WERI-Rb-1 (cell line): Measurements from ENCODE around the gene HNF1A.

Source experiments
- DNase-seq: peaks from one replicate; pipeline ENCODE4 v3.0.0-alpha.2; 2020
- H3K27ac ChIP-seq: fragments of 250-450 bp; sonication (Bioruptor Pico); 2 replicates; pipeline ENCODE4 v1.5.1; 2020; ENCODE audit warnings: mild to moderate bottlenecking, moderate library complexity
- H3K27me3 ChIP-seq: fragments of 250-450 bp; sonication (Bioruptor Pico); 2 replicates; pipeline ENCODE4 v1.5.1; 2021; ENCODE audit warnings: mild to moderate bottlenecking, low read depth, moderate library complexity; ENCODE audit not compliant: insufficient read depth, severe bottlenecking
- H3K36me3 ChIP-seq: fragments of 250-450 bp; sonication (Bioruptor Pico); 2 replicates; pipeline ENCODE4 v1.5.1; 2020; ENCODE audit warnings: mild to moderate bottlenecking, moderate library complexity
- H3K4me3 ChIP-seq: 2 replicates; pipeline ENCODE4 v1.5.1; 2011; ENCODE audit warnings: low read depth, mild to moderate bottlenecking, control low read depth, low read length
- H3K9me3 ChIP-seq: fragments of 250-450 bp; sonication (Bioruptor Pico); 2 replicates; pipeline ENCODE4 v1.5.1; 2021; ENCODE audit warnings: mild to moderate bottlenecking, moderate library complexity; ENCODE audit not compliant: severe bottlenecking
- TF ChIP-seq, protein P1 (sequence below): IDR thresholded peaks from 2 replicates; pipeline ENCODE4 v1.5.1; 2011; ENCODE audit warnings: low read depth, mild to moderate bottlenecking, control low read depth, inconsistent platforms, low read length

HNF1A gene

DNA sequence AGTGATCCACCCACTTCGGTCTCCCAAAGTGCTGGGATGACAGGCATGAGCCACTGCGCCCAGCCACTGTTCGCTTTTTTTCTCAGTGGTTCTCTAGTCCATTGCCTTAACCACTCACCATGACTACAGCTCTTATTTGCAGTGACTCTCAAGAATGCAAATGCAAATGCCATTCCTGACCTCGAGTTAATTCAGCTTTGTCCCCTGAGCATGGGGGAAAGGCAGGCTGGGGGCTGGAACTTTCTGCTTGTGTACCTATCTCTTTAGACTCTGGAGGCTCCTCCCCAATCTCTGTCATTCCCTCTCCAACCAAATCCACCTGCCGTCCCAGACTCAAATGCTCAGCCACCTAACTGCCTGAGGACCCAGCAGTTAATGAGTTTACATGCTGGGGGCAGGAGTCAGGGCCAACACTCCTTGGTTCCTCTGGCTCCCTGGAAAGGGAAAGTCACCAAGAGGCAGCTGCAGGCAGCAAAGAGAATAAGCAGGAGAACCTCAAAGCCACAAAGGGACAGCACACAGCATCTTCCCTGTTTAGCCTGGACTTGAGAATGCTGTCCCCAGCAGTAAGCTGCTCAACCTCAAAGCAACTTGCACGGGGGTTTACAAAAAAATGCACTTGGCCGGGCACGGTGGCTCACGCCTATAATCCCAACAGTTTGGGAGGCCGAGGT, 5.3 kb upstream of the HNF1A start:
- Histone ChIP-seq H3K9me3 (no peaks in the 10 kb centered on the region), H3K4me3 (no peak overlapping the region), H3K36me3 (no peaks in the 10 kb centered on the region), H3K27ac (no peak overlapping the region), H3K27me3 (no peaks in the 10 kb centered on the region)
- DNase-seq: no peak
- TF ChIP-seq, protein P1, sequence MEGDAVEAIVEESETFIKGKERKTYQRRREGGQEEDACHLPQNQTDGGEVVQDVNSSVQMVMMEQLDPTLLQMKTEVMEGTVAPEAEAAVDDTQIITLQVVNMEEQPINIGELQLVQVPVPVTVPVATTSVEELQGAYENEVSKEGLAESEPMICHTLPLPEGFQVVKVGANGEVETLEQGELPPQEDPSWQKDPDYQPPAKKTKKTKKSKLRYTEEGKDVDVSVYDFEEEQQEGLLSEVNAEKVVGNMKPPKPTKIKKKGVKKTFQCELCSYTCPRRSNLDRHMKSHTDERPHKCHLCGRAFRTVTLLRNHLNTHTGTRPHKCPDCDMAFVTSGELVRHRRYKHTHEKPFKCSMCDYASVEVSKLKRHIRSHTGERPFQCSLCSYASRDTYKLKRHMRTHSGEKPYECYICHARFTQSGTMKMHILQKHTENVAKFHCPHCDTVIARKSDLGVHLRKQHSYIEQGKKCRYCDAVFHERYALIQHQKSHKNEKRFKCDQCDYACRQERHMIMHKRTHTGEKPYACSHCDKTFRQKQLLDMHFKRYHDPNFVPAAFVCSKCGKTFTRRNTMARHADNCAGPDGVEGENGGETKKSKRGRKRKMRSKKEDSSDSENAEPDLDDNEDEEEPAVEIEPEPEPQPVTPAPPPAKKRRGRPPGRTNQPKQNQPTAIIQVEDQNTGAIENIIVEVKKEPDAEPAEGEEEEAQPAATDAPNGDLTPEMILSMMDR: no peak

DNA sequence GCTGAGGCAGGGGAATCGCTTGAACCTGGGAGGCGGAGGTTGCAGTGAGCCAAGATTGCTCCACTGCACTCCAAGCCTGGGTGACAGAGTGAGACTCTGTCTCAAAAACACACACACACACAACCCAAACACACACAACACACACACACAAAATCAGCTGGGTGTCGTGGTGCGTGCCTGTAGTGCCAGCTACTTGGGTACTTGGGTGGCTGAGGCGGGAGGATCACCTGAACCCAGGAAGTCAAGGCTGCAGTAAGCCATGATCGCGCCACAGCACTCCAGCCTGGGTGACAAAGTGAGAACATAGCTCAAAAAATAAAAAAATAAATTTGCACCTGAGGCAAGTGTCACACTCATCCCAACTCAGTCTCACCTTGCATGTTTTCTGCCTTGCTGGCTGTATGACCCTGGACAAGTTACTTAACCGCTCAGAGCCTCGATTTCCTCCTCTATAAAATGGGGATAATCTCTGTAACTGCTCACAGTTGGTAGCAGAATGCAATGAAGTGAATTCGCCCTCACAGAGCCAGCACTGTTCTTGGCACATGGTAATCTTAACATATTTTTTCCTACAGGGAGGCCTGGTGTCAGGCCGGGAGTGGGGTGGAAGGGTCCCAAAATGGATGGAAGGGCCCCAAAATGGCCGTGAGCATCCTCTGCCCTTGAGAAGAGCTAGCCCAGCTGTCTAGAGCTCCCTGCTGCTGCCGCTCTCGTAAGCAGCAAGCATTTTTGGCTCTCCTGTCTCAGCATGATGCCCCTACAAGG, 630 bp upstream of the HNF1A start:
- Histone ChIP-seq H3K4me3 (no peak overlapping the region), H3K9me3 (no peaks in the 10 kb centered on the region), H3K36me3 (no peaks in the 10 kb centered on the region), H3K27me3 (no peaks in the 10 kb centered on the region), H3K27ac (no peak overlapping the region)
- TF ChIP-seq, protein P1: no peak
- DNase-seq: no peak

DNA sequence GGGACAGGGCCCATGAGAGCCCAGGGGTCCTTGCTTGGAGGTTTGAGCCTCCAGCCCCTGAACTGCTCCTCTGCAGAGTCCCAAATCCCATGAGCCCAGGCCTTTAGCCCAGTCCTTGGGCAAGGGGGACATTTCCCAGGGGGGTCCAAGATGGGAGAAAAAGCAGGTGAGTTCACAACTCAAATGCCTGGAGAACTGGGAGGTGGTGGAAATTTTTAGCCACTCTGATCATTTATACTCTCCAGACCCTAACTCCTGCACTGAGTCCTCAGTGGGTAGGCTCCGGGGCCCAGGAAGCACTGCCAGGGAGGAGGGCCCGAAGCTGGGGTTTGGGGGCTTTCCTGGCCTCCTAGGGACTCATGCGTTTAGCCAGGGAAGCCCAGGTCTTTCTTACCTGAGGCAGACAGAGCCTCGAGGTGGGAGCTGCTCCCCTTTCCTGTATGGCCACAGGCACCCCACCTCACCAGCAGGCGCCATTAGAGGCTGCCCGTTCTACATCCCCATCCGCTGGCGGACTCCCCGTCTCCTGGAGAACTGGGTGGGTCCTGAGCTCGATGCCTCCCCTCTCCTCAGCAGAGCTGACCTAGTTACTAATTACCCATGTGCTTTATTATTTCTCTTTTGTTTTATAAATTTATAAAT, 998 bp downstream of the HNF1A start:
- Histone ChIP-seq H3K9me3 (no peaks in the 10 kb centered on the region), H3K4me3 (no peak overlapping the region), H3K27ac (no peak overlapping the region), H3K27me3 (no peaks in the 10 kb centered on the region), H3K36me3 (no peaks in the 10 kb centered on the region)
- DNase-seq: no peak
- TF ChIP-seq, protein P1: no peak

DNA sequence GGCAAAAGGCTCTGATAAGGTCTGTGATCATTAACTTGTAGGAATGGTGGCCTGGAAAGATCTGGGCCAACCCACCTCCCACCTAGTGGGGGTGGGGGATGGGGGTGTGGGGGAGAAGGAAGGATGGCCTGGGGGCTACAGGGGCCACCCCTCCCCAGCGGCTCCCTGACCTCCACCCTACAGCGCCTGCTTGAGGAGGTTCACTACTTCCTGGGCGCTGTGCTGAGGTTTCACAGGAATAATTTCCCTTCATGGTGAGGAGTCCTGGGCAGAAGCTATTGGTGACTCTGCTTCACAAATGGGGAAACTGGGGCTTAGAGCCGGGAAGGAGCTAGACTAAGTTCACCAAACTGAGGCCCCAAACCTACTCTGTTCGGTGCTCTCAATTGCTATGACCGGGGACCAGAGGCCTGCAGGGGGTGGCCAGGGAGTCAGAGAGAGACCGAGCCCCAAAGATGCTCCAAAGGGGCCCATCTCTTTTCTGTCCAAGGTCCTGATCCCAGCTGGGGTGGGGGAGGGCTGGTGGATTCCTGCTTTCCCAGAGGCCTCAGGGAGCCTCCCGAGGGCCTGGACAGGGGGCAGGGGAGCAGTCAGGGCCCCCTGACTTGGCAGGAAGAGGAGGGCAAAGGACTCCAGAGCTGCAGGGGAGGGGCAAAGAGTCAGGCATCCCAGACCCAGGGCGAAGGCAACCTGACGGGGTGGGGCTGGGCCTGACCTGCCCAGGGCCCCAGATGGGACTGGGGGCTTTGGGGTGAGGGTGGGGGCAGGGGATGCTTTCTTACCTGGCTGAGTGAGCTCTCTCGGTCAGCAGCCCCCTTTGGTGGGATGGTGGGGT, 1.7 kb downstream of the HNF1A start:
- no peak for DNase-seq

DNA sequence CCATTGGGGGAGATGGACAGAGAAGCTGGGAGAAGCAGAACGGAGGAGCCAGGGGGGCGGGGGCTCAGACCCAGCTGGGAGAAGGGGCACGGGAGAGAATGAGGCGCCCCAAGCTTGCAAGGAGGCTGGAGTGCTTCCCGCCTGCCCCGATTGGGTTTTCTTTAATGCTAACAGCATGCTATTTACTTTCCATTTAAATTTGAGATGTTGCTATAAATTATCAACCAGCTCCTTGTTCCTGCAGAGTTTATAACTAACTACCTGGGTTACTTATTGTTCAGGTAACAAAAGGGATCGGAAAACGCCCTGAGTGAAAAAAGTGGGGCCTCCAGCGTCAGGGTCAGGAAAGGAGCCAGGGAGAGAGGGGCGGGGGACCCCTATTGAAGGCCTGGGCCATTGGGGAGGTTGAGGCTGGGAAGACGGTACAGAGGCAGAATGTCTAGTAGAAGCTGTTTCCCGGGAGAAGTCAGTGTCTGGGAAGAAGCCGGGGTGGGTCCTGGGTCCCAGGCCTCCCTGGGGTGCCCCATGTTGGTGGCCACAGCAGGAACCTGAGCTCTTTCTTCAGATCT, 2.5 kb downstream of the HNF1A start:
- TF ChIP-seq, protein P1: no peak
- Histone ChIP-seq H3K36me3 (no peaks in the 10 kb centered on the region), H3K27ac (no peak overlapping the region), H3K4me3 (no peak overlapping the region), H3K27me3 (no peaks in the 10 kb centered on the region), H3K9me3 (no peaks in the 10 kb centered on the region)
- no peak for DNase-seq

More for the DNA sequence above, 1.7 kb downstream of the HNF1A start:
- Histone ChIP-seq H3K27ac (no peak overlapping the region), H3K27me3 (no peaks in the 10 kb centered on the region), H3K4me3 (no peak overlapping the region), H3K36me3 (no peaks in the 10 kb centered on the region), H3K9me3 (no peaks in the 10 kb centered on the region)
- TF ChIP-seq, protein P1: no peak
